ENCODE data around the gene NT5C3A.
A peak's percentile ranks its signal among the peaks of the same experiment; 100 is the strongest.
"Not testable (repeated sequence)": the region's sequence is repeated elsewhere in the genome, so short reads cannot be mapped to it uniquely, and the experiment has no call there.

NT5C3A gene

GRCh38 chr7:32999380-32999779, 63.2 kb downstream of the NT5C3A start:
- not testable (repeated sequence) for H3K79me2 ChIP-seq (ENCODE audit: control insufficient read depth, insufficient read depth, low read length, poor library complexity); H3K36me3 ChIP-seq (ENCODE audit: control insufficient read depth in 1 of 2, insufficient read depth in 2 of 2, low read length in 2 of 2); H2BK5ac ChIP-seq (ENCODE audit: low read depth, low read length, poor library complexity); H2BK120ac ChIP-seq (ENCODE audit: insufficient read depth, low read length, poor library complexity); DNase-seq; H3K27me3 ChIP-seq (ENCODE audit: insufficient read depth, low read length); H3K79me1 ChIP-seq (ENCODE audit: low read length); H3K27ac ChIP-seq (ENCODE audit: low read depth, low read length); H4K12ac ChIP-seq (ENCODE audit: low read depth, low read length); H3K4me2 ChIP-seq (ENCODE audit: low read length); H3K18ac ChIP-seq (ENCODE audit: low read length); H3K9ac ChIP-seq (ENCODE audit: low read length); H2BK12ac ChIP-seq (ENCODE audit: low read length); H3K4me3 ChIP-seq (ENCODE audit: low read depth, low read length); H3K4ac ChIP-seq (ENCODE audit: low read depth, low read length); H3K9me3 ChIP-seq (ENCODE audit: insufficient read depth, low read depth, low read length); H3K23ac ChIP-seq (ENCODE audit: low read length); H2AK5ac ChIP-seq (ENCODE audit: low read length); H2AFZ ChIP-seq (ENCODE audit: insufficient read depth, low read length, poor library complexity); H4K91ac ChIP-seq (ENCODE audit: low read depth, low read length); H3K14ac ChIP-seq (ENCODE audit: low read length); H4K8ac ChIP-seq (ENCODE audit: low read depth, low read length); H3K4me1 ChIP-seq (ENCODE audit: control insufficient read depth in 1 of 2, insufficient read depth in 2 of 2, low read length in 2 of 2)
- no CpG with 5 or more reads among the region's 4 CpGs for WGBS (ENCODE audit: extremely low coverage, insufficient coverage, insufficient read length)

- not testable (repeated sequence) for H3K4me1 ChIP-seq (ENCODE audit: control insufficient read depth in 1 of 2, insufficient read depth in 2 of 2, low read length in 2 of 2); H3K18ac ChIP-seq (ENCODE audit: low read length); H3K27me3 ChIP-seq (ENCODE audit: insufficient read depth, low read length); H2BK120ac ChIP-seq (ENCODE audit: insufficient read depth, low read length, poor library complexity); H3K79me1 ChIP-seq (ENCODE audit: low read length); H2BK5ac ChIP-seq (ENCODE audit: low read depth, low read length, poor library complexity); H2AFZ ChIP-seq (ENCODE audit: insufficient read depth, low read length, poor library complexity); H3K36me3 ChIP-seq (ENCODE audit: control insufficient read depth in 1 of 2, insufficient read depth in 2 of 2, low read length in 2 of 2); H2BK12ac ChIP-seq (ENCODE audit: low read length); H3K9ac ChIP-seq (ENCODE audit: low read length); H3K23ac ChIP-seq (ENCODE audit: low read length); H3K4me3 ChIP-seq (ENCODE audit: low read depth, low read length); H3K9me3 ChIP-seq (ENCODE audit: insufficient read depth, low read depth, low read length); H3K79me2 ChIP-seq (ENCODE audit: control insufficient read depth, insufficient read depth, low read length, poor library complexity); H3K4ac ChIP-seq (ENCODE audit: low read depth, low read length); H3K14ac ChIP-seq (ENCODE audit: low read length); H2AK5ac ChIP-seq (ENCODE audit: low read length)
- Histone ChIP-seq H4K91ac (ENCODE audit: low read depth, low read length) (peak overlapping the region; percentile 11), H4K12ac (ENCODE audit: low read depth, low read length) (peak overlapping the region; percentile 36), H3K27ac (ENCODE audit: low read depth, low read length) (peak overlapping the region; percentile 9), H3K4me2 (ENCODE audit: low read length) (peak overlapping the region; percentile 41), H4K8ac (ENCODE audit: low read depth, low read length) (peak overlapping the region; percentile 75)
- no CpG with 5 or more reads among the region's 14 CpGs for WGBS (ENCODE audit: extremely low coverage, insufficient coverage, insufficient read length)
- peak in 1 of 2 donors; percentile 3 for DNase-seq
These were observed 64.0 kb downstream of the NT5C3A start for GRCh38 chr7:32998361-32999171.

GRCh38 chr7:32997956-32998355, 64.6 kb downstream of the NT5C3A start:
- H2AFZ ChIP-seq (ENCODE audit: insufficient read depth, low read length, poor library complexity); H3K4me2 ChIP-seq (ENCODE audit: low read length); H4K91ac ChIP-seq (ENCODE audit: low read depth, low read length); H3K79me1 ChIP-seq (ENCODE audit: low read length); H3K36me3 ChIP-seq (ENCODE audit: control insufficient read depth in 1 of 2, insufficient read depth in 2 of 2, low read length in 2 of 2); DNase-seq; H2BK120ac ChIP-seq (ENCODE audit: insufficient read depth, low read length, poor library complexity); H3K23ac ChIP-seq (ENCODE audit: low read length); H3K4ac ChIP-seq (ENCODE audit: low read depth, low read length); H3K27ac ChIP-seq (ENCODE audit: low read depth, low read length); H3K9me3 ChIP-seq (ENCODE audit: insufficient read depth, low read depth, low read length); H2BK5ac ChIP-seq (ENCODE audit: low read depth, low read length, poor library complexity); H3K27me3 ChIP-seq (ENCODE audit: insufficient read depth, low read length); H2AK5ac ChIP-seq (ENCODE audit: low read length); H3K9ac ChIP-seq (ENCODE audit: low read length); H3K4me1 ChIP-seq (ENCODE audit: control insufficient read depth in 1 of 2, insufficient read depth in 2 of 2, low read length in 2 of 2); H4K8ac ChIP-seq (ENCODE audit: low read depth, low read length); H4K12ac ChIP-seq (ENCODE audit: low read depth, low read length); H3K79me2 ChIP-seq (ENCODE audit: control insufficient read depth, insufficient read depth, low read length, poor library complexity); H3K18ac ChIP-seq (ENCODE audit: low read length); H3K4me3 ChIP-seq (ENCODE audit: low read depth, low read length); H3K14ac ChIP-seq (ENCODE audit: low read length); H2BK12ac ChIP-seq (ENCODE audit: low read length): not testable (repeated sequence)
- no CpG with 5 or more reads among the region's 4 CpGs for WGBS (ENCODE audit: extremely low coverage, insufficient coverage, insufficient read length)

- not testable (repeated sequence) for H3K4me3 ChIP-seq (ENCODE audit: low read depth, low read length); H4K8ac ChIP-seq (ENCODE audit: low read depth, low read length); H3K9me3 ChIP-seq (ENCODE audit: insufficient read depth, low read depth, low read length); H2AFZ ChIP-seq (ENCODE audit: insufficient read depth, low read length, poor library complexity); H3K36me3 ChIP-seq (ENCODE audit: control insufficient read depth in 1 of 2, insufficient read depth in 2 of 2, low read length in 2 of 2); H3K79me2 ChIP-seq (ENCODE audit: control insufficient read depth, insufficient read depth, low read length, poor library complexity); H3K27ac ChIP-seq (ENCODE audit: low read depth, low read length); H2BK120ac ChIP-seq (ENCODE audit: insufficient read depth, low read length, poor library complexity); H4K91ac ChIP-seq (ENCODE audit: low read depth, low read length); H3K18ac ChIP-seq (ENCODE audit: low read length); H3K27me3 ChIP-seq (ENCODE audit: insufficient read depth, low read length); H2AK5ac ChIP-seq (ENCODE audit: low read length); H3K14ac ChIP-seq (ENCODE audit: low read length); H2BK12ac ChIP-seq (ENCODE audit: low read length); H3K79me1 ChIP-seq (ENCODE audit: low read length); H3K4ac ChIP-seq (ENCODE audit: low read depth, low read length); H3K4me1 ChIP-seq (ENCODE audit: control insufficient read depth in 1 of 2, insufficient read depth in 2 of 2, low read length in 2 of 2); H3K9ac ChIP-seq (ENCODE audit: low read length); H3K23ac ChIP-seq (ENCODE audit: low read length); H4K12ac ChIP-seq (ENCODE audit: low read depth, low read length); H2BK5ac ChIP-seq (ENCODE audit: low read depth, low read length, poor library complexity); H3K4me2 ChIP-seq (ENCODE audit: low read length)
- WGBS (ENCODE audit: extremely low coverage, insufficient coverage, insufficient read length): no CpG with 5 or more reads among the region's 6 CpGs
- DNase-seq: peak; percentile 88
These were observed 69.8 kb downstream of the NT5C3A start for GRCh38 chr7:32992750-32993149.
